Amniotic stem cell (primary cell): Measurements from ENCODE around the gene PSMG2.

Experiments
- DNase-seq: peaks from one replicate; lab custom pipeline; 2025; lab: John Stamatoyannopoulos, UW

The PSMG2 gene

GRCh38 chr18:12702221-12703095, at the start of gene PSMG2, which contains the start of gene CEP76:
Gene PSMG2, plus strand, starts transcription at chr18:12703042. Its CDS starts 66 bp downstream, at chr18:12703108.
Gene CEP76, minus strand, starts transcription at chr18:12702723. Its CDS starts 175 bp downstream, at chr18:12702548.
- peak; percentile 69 for DNase-seq

- no peak for DNase-seq
Observed at GRCh38 chr18:12654971-12655370, 47.9 kb upstream of the PSMG2 start.

- no peak for DNase-seq
Observed at GRCh38 chr18:12656605-12656937, 46.3 kb upstream of the PSMG2 start.

- no peak for DNase-seq
Observed at GRCh38 chr18:12656938-12657683, 45.7 kb upstream of the PSMG2 start.

GRCh38 chr18:12657684-12658425, 45.0 kb upstream of the PSMG2 start, which contains the start of gene SPIRE1:
Gene SPIRE1, minus strand, starts transcription at chr18:12658107. Its CDS starts 241 bp downstream, at chr18:12657866.
- DNase-seq: no peak

- no peak for DNase-seq
Observed at GRCh38 chr18:12658426-12659138, 44.3 kb upstream of the PSMG2 start.

- no peak for DNase-seq
Observed at GRCh38 chr18:12659904-12660605, 42.8 kb upstream of the PSMG2 start.

- no peak for DNase-seq
Observed at GRCh38 chr18:12668041-12668440, 34.8 kb upstream of the PSMG2 start.

GRCh38 chr18:12679183-12679786, 23.6 kb upstream of the PSMG2 start:
- no peak for DNase-seq

GRCh38 chr18:12686100-12686499, 16.7 kb upstream of the PSMG2 start:
- no peak for DNase-seq

GRCh38 chr18:12689256-12689850, 13.5 kb upstream of the PSMG2 start:
- DNase-seq: no peak

- no peak for DNase-seq
Observed at GRCh38 chr18:12692206-12692605, 10.6 kb upstream of the PSMG2 start.

GRCh38 chr18:12694032-12694431, 8.8 kb upstream of the PSMG2 start:
- no peak for DNase-seq

GRCh38 chr18:12699747-12700146, 3.1 kb upstream of the PSMG2 start:
- no peak for DNase-seq

GRCh38 chr18:12701161-12701560, 1.7 kb upstream of the PSMG2 start:
- DNase-seq: no peak

- no peak for DNase-seq
Observed at GRCh38 chr18:12703096-12703567, 290 bp downstream of the PSMG2 start.

- no peak for DNase-seq
Observed at GRCh38 chr18:12703664-12704063, 822 bp downstream of the PSMG2 start.

- no peak for DNase-seq
Observed at GRCh38 chr18:12711446-12711845, 8.6 kb downstream of the PSMG2 start.

- DNase-seq: no peak
Observed at GRCh38 chr18:12721495-12722275, 18.8 kb downstream of the PSMG2 start.
